Endothelial cell (in vitro differentiated cells): ENCODE data around the gene STARD5. TPM values are rescaled to one million over a fixed set of nuclear protein-coding genes. Genes with fewer than 3 reads are reported as not detected.

Experiments
- DNase-seq: peaks from one replicate; pipeline ENCODE4 v3.0.0; 2021; ENCODE audit warnings: low spot score
- H3K27ac Mint-ChIP-seq: one replicate; pipeline ENCODE4 v1.8.0; 2021; ENCODE audit warnings: mixed read lengths, inconsistent platforms; ENCODE audit not compliant: unreplicated experiment
- H3K27me3 Mint-ChIP-seq: one replicate; pipeline ENCODE4 v1.8.0; 2021; ENCODE audit warnings: mild to moderate bottlenecking, moderate library complexity, mixed read lengths, inconsistent platforms; ENCODE audit not compliant: unreplicated experiment
- H3K36me3 Mint-ChIP-seq: one replicate; pipeline ENCODE4 v1.8.0; 2021; ENCODE audit warnings: mild to moderate bottlenecking, low read depth, mixed read lengths, inconsistent platforms; ENCODE audit not compliant: unreplicated experiment
- H3K4me1 Mint-ChIP-seq: one replicate; pipeline ENCODE4 v1.8.0; 2021; ENCODE audit warnings: mild to moderate bottlenecking, mixed read lengths, inconsistent platforms; ENCODE audit not compliant: unreplicated experiment
- H3K4me3 Mint-ChIP-seq: one replicate; pipeline ENCODE4 v1.8.0; 2021; ENCODE audit warnings: mild to moderate bottlenecking, mixed read lengths, inconsistent platforms; ENCODE audit not compliant: unreplicated experiment
- H3K9me3 Mint-ChIP-seq: one replicate; pipeline ENCODE4 v1.8.0; 2021; ENCODE audit warnings: mixed read lengths, inconsistent platforms; ENCODE audit not compliant: unreplicated experiment
- CTCF ChIP-seq: fragments of 200-600 bp; sonication (generic); IDR thresholded peaks from one replicate; pipeline ENCODE4 v1.5.0; 2021; ENCODE audit warnings: antibody characterized with exemption; ENCODE audit not compliant: unreplicated experiment
- total RNA-seq: library from RNA; stranded (reverse); fragmentation: NEBNext Ultra II Directional; extraction: Animal tissue kit (Norgen Biotek cat#: 25700); gene quantifications from one replicate; pipeline ENCODE4 v1.2.1, GENCODE V29; 2021; ENCODE audit not compliant: unreplicated experiment

Gene STARD5
- total RNA-seq, 1 donor from 2014 or later: 7.3 TPM

DNA sequence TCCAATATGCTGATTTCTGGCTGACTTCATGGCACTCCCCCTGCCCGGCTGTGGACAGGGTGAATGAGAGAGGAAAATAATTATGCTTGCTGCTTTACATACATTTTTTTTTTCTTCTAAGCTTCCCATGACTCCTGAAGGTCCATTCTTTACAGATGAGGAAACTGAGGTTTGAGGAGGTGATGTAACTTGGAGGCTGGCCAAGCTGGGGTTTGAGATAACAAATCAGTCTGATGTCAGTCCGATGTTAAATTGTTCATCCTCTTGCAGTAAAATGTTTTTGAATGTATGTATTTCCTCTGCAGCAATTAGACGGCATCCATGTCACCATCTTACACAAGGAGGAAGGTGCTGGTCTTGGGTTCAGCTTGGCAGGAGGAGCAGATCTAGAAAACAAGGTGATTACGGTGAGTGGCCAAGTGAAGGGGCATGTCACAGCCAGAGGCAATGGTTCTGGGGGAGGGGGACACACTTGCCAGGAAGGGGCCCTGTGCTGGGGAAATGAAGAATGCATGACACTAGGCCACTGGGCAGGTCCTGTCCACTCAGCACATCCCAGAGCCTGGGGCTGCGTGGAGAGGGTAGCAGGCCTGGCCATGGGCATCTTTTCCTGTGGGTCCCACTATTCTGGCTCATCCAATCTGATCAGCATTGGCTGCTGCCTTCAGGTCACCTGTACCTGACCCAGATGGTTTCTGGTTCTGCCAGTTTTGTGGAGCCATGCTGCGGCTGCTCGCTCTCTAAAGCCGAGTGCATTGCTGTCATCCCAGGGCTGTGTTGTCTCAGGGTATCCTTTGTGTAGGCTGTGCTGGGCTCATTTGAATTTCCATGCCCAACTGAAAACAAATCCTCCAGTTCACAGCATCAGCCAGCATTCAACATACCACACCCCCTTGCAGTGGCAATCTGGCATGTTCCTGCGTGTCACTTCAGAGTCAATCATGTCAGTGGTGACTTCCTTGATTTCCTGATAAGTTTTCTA, 20.4 kb downstream of the STARD5 start:
- Mint-ChIP-seq H3K27ac (no peak overlapping the region), H3K9me3 (no peaks in the 10 kb centered on the region), H3K4me1 (peaks cover 18% of the 10 kb centered on the region), H3K27me3 (peaks cover 4% of the 10 kb centered on the region), H3K4me3 (peak overlapping the region; percentile 9), H3K36me3 (peaks cover 39% of the 10 kb centered on the region)
- no peak for DNase-seq
- no peak for TF ChIP-seq CTCF

DNA sequence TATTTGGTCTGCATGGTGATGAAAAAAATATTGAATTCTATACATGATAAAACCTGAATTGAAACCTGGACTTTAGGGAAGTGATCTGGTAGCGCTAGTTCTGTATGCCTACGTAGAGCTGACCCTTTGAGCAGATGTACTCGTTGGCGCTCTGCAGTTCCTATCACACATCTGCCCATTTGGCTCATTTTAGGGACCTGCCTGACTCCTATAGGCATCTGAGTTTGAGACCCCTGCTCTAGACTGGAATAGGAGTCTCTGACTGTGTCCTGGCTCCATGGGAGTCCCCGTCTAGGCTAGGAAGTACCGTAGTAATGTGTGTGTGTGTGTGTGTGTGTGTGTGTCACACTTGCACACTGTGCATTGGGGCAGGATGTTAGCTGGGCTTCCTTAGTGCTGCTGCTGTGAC, 21.2 kb downstream of the STARD5 start:
- TF ChIP-seq CTCF: no peak
- no peak for DNase-seq
- H3K4me1 Mint-ChIP-seq: peaks cover 18% of the 10 kb centered on the region
- H3K9me3 Mint-ChIP-seq: no peaks in the 10 kb centered on the region
- H3K4me3 Mint-ChIP-seq: peak overlapping the region; percentile 23
- peaks cover 36% of the 10 kb centered on the region for H3K36me3 Mint-ChIP-seq
- H3K27me3 Mint-ChIP-seq: peaks cover 4% of the 10 kb centered on the region
- no peak overlapping the region for H3K27ac Mint-ChIP-seq

DNA sequence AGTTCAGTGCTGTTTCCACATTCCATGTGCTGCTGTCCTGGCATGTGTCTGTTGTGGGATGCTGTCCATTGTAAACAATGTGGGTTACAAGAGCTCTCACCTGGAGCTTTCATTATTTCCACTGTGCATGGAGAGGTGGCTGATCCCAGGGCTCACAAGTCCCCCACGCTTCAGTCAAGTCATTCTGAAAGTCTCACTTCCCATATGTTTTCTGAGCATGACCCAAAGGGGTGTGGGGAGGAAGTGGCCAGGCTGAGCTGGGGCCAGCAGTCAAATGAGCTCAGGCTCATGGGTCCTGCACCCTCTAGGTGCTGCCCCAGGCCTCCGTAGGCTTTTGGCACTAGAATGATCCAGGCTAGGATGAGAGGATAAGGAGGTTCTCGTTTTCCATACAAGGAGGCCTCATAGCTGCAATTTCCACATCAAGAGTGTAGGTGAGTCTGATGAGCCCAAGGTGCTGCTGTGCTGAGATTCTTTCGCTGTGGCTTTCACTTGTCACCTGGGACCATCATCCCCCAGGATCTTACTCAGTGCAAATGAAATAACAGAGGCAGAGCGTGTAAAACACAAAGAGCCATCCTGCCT, 22.0 kb downstream of the STARD5 start:
- Mint-ChIP-seq H3K27me3 (peaks cover 7% of the 10 kb centered on the region), H3K4me3 (no peak overlapping the region), H3K9me3 (no peaks in the 10 kb centered on the region), H3K27ac (no peak overlapping the region), H3K4me1 (peaks cover 26% of the 10 kb centered on the region), H3K36me3 (peaks cover 34% of the 10 kb centered on the region)
- no peak for DNase-seq
- TF ChIP-seq CTCF: no peak

- peaks cover 7% of the 10 kb centered on the region for H3K27me3 Mint-ChIP-seq
- no peak overlapping the region for H3K27ac Mint-ChIP-seq
- TF ChIP-seq CTCF: no peak
- H3K4me3 Mint-ChIP-seq: no peak overlapping the region
- H3K4me1 Mint-ChIP-seq: peaks cover 31% of the 10 kb centered on the region
- no peaks in the 10 kb centered on the region for H3K9me3 Mint-ChIP-seq
- no peak for DNase-seq
- H3K36me3 Mint-ChIP-seq: peaks cover 35% of the 10 kb centered on the region
Measured at GRCh38 chr15:81301385-81301784, 22.6 kb downstream of the STARD5 start.
